ENCODE measurements around the gene VPS35L. TPM values are rescaled to one million over a fixed set of nuclear protein-coding genes. Genes with fewer than 3 reads are reported as not detected.
A peak's percentile ranks its signal among the peaks of the same experiment; 100 is the strongest.
"Not testable (repeated sequence)": the region's sequence is repeated elsewhere in the genome, so short reads cannot be mapped to it uniquely, and the experiment has no call there.

Gene VPS35L
- total RNA-seq, 1 donor from 2014 or later, result 37.6 TPM

- DNase-seq (ENCODE audit: low spot score), result no peak
Measured at GRCh38 chr16:19711643-19712042, 156.1 kb downstream of the VPS35L start.

GRCh38 chr16:19712418-19713058 lies 157.0 kb downstream of the VPS35L start:
- DNase-seq (ENCODE audit: low spot score), result no peak

GRCh38 chr16:19713697-19714096 lies 158.2 kb downstream of the VPS35L start:
- DNase-seq (ENCODE audit: low spot score), result no peak

GRCh38 chr16:19715566-19715965 lies 160.1 kb downstream of the VPS35L start:
- no peak for DNase-seq (ENCODE audit: low spot score)

DNA sequence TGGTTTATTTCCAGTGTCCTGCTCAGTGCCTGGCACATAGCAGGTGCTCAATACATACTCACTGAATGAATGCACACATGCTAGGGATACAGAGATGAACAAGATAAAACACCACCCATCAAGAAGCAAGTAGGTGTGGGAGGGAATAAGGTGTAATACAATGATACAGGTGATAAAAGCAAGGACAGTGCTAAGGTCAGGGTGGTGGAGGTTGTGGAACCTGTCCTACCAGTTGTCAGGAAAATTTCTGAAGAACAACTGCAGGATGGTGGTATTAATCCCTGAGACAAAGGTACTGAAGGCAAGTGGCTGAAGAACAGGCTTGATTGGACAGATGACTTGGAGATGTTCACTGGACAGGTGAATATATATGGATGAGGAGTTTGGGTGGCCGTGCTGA lies 160.7 kb downstream of the VPS35L start:
- DNase-seq (ENCODE audit: low spot score), result no peak

GRCh38 chr16:19716728-19717127 lies 161.2 kb downstream of the VPS35L start:
- not testable (repeated sequence) for DNase-seq (ENCODE audit: low spot score)

- no peak for DNase-seq (ENCODE audit: low spot score)
Measured at GRCh38 chr16:19717314-19717713, 161.8 kb downstream of the VPS35L start.

GRCh38 chr16:19717741-19718623 lies 162.5 kb downstream of the VPS35L start, which contains the start of the genes IQCK and KNOP1:
Gene IQCK (plus strand): TSS chr16:19718271. CDS start chr16:19718307, 36 bp downstream.
Gene KNOP1 (minus strand): TSS chr16:19718227. CDS start chr16:19715035, 3,192 bp downstream.
- peak; percentile 94 for DNase-seq (ENCODE audit: low spot score)

GRCh38 chr16:19718624-19718965 lies 163.1 kb downstream of the VPS35L start:
- no peak for DNase-seq (ENCODE audit: low spot score)

GRCh38 chr16:19722269-19722952 lies 166.9 kb downstream of the VPS35L start:
- DNase-seq (ENCODE audit: low spot score), result no peak

DNA sequence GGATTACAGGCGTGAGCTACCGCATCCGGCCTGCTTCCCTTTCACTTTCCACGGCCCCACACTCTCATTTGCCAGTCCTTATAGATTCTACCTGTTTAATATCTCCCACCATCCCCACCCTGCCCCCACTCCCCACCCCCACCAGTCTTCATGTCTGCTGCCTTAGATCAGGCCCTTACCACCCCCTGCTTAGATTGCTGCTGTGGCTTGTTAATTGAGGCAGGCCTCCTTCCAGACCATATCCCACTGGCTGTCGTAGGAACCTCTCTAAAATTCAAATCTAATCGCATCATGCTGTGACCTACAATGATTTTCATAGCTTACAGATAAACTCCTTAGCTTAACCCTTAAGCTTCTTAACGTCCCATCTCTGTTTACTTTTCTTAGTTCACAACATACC lies 167.5 kb downstream of the VPS35L start:
- DNase-seq (ENCODE audit: low spot score), result no peak

GRCh38 chr16:19728636-19728965 lies 173.1 kb downstream of the VPS35L start:
- DNase-seq (ENCODE audit: low spot score), result no peak

DNA sequence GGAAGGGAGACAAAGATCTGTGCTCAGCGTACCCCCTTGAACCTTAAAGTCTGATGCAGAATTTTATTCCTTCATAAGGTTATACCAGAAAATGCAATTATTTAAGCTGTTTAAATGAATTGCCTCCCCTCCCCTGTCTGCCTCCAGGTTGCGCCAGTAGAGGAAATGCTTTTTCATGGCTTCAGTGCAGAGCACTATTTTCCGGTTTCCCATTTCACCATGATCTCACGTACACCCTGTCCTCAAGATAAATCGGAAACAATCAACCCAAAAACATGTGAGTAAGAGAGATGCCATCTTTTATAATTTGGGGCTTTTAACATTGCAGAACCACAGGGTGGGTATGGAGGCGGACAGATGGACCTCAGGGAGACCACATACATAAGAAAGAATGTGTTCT lies 178.0 kb downstream of the VPS35L start:
- DNase-seq (ENCODE audit: low spot score), result no peak

GRCh38 chr16:19735074-19735867 lies 179.8 kb downstream of the VPS35L start:
- DNase-seq (ENCODE audit: low spot score), result no peak

DNA sequence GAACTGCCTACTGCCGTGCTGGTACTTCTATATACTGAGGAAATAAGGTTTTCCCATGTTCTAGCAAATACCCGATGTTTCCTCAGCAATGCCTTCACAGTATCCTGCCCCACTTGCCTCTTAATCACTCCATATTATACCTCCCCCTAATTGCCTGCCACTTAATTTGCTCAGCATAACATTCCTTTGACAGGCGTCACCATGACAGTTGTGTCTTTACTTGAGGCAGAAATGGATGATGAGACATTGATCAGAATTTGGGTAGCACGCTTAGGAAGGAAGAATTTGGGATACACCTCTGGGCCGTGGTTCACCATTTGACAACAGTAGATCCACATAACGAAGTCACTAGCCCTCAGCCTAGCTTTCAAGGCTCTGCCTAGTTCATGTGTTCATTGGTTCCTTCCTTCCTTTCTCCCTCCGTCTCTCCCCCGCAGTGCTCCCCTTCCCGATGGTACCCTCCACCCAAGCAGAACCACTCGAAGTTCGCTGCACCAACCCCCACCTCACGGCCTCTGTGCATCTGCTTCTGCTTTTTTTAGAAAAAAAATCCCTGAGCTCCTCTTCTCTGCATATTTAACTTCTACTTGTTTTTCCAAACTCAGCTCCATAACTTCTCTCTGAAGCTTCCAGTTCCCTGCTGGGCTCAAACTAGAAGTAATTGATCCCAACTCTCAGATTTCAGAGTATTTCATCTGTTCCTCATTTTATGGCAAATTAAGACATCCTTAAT lies 182.0 kb downstream of the VPS35L start:
- DNase-seq (ENCODE audit: low spot score), result no peak

DNA sequence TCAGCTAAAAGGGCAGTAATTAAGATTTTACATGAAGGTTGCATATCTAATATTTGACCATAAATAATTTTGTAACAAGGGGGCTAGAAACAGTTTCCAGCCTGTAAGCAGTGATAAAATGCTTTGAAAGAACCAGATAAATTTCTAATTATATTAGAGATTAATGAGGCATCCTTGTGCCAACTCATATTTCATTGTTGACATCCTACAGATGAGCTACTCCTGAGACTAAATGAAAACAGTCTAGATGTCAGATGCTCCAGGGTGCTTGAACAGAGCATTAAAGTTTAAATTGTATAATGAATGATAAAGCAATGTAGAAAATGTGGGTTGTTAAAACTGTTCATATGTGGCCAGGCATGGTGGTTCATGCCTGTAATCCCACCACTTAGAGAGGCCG lies 185.9 kb downstream of the VPS35L start:
- no peak for DNase-seq (ENCODE audit: low spot score)

GRCh38 chr16:19743816-19744159 lies 188.3 kb downstream of the VPS35L start:
- DNase-seq (ENCODE audit: low spot score), result no peak

DNA sequence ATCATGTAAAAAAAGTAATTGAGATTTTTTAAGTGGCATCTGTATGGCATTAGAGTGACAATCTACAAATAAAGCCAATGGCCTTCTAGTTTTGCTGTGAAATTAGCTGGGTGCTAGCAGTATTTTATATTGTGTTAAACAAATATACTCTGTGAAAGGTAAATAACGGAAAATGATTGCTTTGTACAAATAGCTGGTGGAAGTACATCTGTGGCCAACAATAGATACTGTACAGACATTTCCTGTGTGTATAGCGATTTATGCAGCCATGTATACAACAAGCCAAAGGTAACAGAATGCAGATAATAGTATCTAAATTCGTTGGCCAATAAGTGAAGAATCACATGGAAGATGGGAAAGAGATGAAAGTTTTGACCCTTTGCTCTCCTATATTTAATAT lies 189.2 kb downstream of the VPS35L start:
- no peak for DNase-seq (ENCODE audit: low spot score)

DNA sequence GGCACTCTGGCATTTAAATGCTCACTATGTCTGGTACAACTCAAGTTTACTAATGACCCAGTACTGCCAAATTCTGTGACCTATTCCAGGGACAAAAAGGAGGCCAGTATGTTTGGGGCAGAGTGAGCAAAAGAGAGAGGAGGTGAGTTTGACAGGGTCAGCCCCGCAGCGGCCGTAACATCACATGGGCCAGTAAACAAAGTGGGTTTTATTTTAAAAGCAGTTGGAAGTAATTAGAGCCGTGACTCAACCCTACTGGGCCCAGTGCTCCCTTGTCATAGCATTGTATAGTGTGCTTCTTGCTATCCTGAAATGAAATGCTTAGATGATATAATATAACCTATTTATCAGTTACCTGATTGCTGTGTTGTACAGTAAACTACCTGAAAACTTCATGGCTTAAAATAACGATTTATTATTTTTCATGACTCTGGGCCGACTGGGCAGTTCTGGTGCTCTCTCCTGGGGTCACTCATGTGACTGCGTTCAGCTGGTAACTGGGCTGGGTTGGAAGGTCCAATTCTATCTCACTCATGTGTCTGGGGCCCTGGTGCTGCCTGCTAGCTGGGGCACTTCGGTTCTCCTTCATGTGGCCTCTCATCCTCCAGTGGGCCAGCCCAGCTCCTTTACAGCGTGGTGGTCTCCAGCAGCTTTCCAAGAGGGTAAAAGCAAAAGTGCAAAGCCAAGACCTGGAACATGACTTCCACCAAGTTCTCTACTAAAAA lies 189.9 kb downstream of the VPS35L start:
- no peak for DNase-seq (ENCODE audit: low spot score)

DNA sequence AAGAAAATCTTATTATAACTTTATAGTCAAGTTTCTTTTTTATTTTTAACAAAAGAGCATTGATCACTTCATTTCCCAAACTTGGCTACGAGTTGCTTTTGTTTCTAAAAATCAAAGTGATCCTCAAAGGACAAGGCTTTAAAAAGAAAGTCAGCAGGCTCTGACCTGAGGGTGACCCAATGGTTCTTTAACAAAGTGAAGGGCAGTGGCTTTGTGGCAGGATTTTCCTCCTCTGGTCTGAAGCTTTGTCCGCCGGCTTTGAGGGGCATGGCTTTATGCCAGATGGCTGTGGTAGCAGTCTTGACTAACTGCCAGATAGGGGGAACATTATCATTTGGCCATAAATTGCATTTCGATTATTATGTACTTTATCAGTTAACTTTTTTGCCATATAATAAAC lies 191.1 kb downstream of the VPS35L start:
- DNase-seq (ENCODE audit: low spot score), result no peak
